HFF-Myc (cell line): ENCODE data around the gene MDFIC.

Source experiments
- DNase-seq: peaks from one replicate; pipeline ENCODE4 v3.0.0-alpha.2; 2011; ENCODE audit warnings: low read depth; ENCODE audit errors: extremely low read depth
- H3K4me3 ChIP-seq: replicated peaks from 2 replicates; pipeline ENCODE4 v1.5.1; 2011; ENCODE audit warnings: low read depth, mild to moderate bottlenecking, control low read depth, low read length
- TF ChIP-seq, protein P1 (sequence below): IDR thresholded peaks from 2 replicates; pipeline ENCODE4 v1.5.1; 2012; ENCODE audit warnings: mild to moderate bottlenecking, low read depth, low read length, control low read depth; ENCODE audit errors: missing control alignments

MDFIC gene

DNA sequence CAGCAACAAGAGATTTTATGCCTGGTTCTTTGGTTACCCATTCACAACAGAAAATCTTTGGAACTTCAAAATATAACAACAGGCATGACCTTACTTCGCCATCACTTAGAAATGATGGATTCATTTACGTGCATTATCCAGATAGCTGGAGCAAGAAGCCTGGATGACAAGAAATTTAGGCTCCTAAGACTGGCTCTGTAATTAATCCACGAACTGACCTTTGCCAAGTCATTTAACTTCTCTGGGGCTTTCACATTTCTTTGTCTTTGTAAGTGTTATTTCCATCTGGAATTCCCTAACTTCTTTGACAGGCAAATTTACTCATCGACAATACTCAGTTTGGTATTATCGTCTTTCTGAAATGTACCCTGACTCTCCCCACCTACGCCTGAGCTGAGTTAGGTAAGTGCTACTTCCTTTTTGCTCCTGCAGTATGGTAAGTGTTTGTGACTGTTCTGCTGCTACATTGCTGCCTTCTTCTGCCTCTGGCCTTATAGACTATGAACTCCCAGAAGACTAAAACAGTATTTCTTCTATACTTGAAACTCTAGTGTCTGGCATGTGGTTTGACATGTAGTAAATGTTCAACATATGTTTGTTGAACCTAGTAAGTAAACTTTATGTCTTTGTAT lies 5.5 kb upstream of the MDFIC start:
- no peak overlapping the region for H3K4me3 ChIP-seq
- no peak for DNase-seq
- TF ChIP-seq, protein P1, sequence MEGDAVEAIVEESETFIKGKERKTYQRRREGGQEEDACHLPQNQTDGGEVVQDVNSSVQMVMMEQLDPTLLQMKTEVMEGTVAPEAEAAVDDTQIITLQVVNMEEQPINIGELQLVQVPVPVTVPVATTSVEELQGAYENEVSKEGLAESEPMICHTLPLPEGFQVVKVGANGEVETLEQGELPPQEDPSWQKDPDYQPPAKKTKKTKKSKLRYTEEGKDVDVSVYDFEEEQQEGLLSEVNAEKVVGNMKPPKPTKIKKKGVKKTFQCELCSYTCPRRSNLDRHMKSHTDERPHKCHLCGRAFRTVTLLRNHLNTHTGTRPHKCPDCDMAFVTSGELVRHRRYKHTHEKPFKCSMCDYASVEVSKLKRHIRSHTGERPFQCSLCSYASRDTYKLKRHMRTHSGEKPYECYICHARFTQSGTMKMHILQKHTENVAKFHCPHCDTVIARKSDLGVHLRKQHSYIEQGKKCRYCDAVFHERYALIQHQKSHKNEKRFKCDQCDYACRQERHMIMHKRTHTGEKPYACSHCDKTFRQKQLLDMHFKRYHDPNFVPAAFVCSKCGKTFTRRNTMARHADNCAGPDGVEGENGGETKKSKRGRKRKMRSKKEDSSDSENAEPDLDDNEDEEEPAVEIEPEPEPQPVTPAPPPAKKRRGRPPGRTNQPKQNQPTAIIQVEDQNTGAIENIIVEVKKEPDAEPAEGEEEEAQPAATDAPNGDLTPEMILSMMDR: no peak

DNA sequence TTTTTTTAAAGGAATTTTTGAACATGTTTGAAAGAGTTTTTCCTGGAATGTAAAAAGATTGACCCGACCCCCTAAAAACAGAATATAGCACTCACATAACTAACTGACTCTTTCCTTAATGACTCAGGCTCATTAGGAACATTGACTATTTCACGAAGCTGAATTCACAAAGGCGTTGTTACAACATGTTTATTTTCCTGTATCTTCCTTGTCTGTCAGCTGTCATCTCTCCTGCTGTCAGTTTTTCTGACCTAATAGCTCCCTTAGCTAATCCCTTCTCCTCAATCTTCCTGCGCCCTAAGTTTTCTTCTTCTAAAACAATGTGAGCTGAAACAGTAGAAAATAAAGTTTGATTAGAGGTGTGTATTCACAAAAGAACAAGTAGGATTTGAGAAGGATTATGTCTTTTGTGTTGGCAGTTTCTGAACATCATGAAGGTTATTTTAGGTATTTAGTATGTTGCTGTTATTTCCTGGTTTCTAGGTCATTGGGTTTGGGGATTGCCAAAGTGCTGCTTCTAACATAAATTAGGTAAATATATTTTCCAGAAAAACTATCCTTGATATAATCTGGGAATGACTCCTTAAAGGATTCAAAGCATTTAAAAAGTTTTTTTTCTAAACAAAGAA lies 4.6 kb upstream of the MDFIC start:
- no peak for DNase-seq
- TF ChIP-seq, protein P1: no peak
- no peak overlapping the region for H3K4me3 ChIP-seq

- no peak overlapping the region for H3K4me3 ChIP-seq
- DNase-seq: no peak
- TF ChIP-seq, protein P1: no peak
Measured at GRCh38 chr7:114919587-114919986, 2.3 kb upstream of the MDFIC start.

DNA sequence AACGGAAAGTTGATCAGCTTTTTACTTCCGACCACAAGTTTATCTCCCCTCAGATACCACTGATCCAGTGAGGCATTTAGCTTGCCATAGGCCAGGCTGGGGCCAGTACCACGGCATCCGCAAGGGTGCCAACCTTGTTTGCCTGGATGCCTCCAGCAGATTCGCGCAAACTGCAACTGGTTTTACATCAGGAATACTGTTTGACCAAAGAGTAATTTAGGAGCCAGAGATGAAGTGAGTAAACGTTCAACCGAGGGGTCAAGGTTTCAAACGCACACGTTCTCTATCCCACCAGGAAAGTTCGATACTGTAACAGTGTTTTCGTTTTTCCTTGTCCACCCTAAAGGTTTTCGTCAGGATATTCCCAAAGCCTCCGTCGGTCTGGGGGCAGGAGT lies 266 bp upstream of the MDFIC start:
- DNase-seq: no peak
- TF ChIP-seq, protein P1: no peak
- peak overlapping the region; percentile 70 for H3K4me3 ChIP-seq

DNA sequence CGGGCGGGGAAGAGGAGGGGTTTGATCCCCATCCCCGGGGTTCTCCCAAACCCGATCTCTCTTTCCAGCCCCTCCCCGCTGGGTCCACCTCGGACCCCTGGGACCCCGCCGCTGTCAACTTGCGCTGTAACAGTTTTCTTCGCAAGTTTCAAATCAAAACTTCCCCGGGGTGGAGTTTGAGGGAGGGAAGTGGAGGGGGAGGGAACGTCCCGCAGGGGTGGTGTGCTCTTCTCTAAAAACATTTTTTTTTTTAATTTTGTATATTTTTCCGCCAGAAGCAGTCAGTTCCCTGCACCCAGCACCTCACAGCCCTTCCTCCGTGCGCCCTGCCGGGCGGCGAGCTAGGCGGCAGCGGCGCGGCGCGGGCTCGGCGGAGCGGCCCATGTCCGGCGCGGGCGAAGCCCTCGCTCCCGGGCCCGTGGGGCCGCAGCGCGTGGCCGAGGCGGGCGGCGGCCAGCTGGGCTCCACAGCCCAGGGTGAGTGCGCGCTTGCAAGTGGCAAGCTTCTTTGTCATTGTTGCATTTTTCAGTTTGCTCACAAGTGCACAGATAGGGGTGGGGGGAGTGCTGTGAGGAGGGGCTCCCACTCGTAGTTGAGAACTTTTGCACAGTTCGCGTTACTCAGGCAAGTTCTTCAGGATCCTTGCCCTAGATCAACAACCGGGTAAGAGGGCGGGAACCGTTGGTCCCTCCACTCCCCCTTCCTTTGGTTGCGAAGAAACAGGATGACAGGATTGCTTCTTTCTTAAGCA lies 933 bp downstream of the MDFIC start:
- H3K4me3 ChIP-seq: peak overlapping the region; percentile 70
- DNase-seq: no peak
- TF ChIP-seq, protein P1: no peak

- TF ChIP-seq, protein P1: no peak
- no peak for DNase-seq
- H3K4me3 ChIP-seq: peak overlapping the region; percentile 70
Measured at GRCh38 chr7:114923403-114923713, 1.5 kb downstream of the MDFIC start.
